T-helper 9 cell (primary cell): ENCODE measurements around the gene SLC30A5.
"Not testable (repeated sequence)": the region's sequence is repeated elsewhere in the genome, so short reads cannot be mapped to it uniquely, and the experiment has no call there.

Experiments used
- DNase-seq: peaks from one replicate; pipeline ENCODE4 v3.0.0-alpha.2; 2020
- total RNA-seq, 2 donors: gene quantifications; one replicate each; lab custom pipeline; 2026; lab: John Stamatoyannopoulos, UW

Gene SLC30A5
- total RNA-seq: 22.0 to 80.2 reads per million in 2 donors

- peak; percentile 94 for DNase-seq
Measured at GRCh38 chr5:69093771-69094482, at the start of gene SLC30A5. Gene SLC30A5 (plus strand): TSS chr5:69094014. CDS start chr5:69094256, 242 bp downstream.

GRCh38 chr5:69045213-69045612, 48.6 kb upstream of the SLC30A5 start:
- DNase-seq: not testable (repeated sequence)

- DNase-seq: no peak
Measured at GRCh38 chr5:69046375-69046957, 47.3 kb upstream of the SLC30A5 start.

- no peak for DNase-seq
Measured at GRCh38 chr5:69048230-69048629, 45.6 kb upstream of the SLC30A5 start.

GRCh38 chr5:69049151-69049550, 44.7 kb upstream of the SLC30A5 start:
- DNase-seq: no peak

GRCh38 chr5:69049796-69050195, 44.0 kb upstream of the SLC30A5 start:
- DNase-seq: no peak

- no peak for DNase-seq
Measured at GRCh38 chr5:69050214-69050613, 43.6 kb upstream of the SLC30A5 start.

GRCh38 chr5:69052181-69052580, 41.6 kb upstream of the SLC30A5 start:
- DNase-seq: no peak

- DNase-seq: no peak
Measured at GRCh38 chr5:69074664-69075521, 18.9 kb upstream of the SLC30A5 start.

- DNase-seq: no peak
Measured at GRCh38 chr5:69075522-69076179, 18.2 kb upstream of the SLC30A5 start.

GRCh38 chr5:69078921-69079540, 14.8 kb upstream of the SLC30A5 start:
- DNase-seq: no peak

- DNase-seq: no peak
Measured at GRCh38 chr5:69079556-69079955, 14.3 kb upstream of the SLC30A5 start.

- no peak for DNase-seq
Measured at GRCh38 chr5:69083412-69083811, 10.4 kb upstream of the SLC30A5 start.

GRCh38 chr5:69084195-69084594, 9.6 kb upstream of the SLC30A5 start:
- DNase-seq: no peak

- DNase-seq: no peak
Measured at GRCh38 chr5:69084903-69085302, 8.9 kb upstream of the SLC30A5 start.

- DNase-seq: no peak
Measured at GRCh38 chr5:69086206-69086605, 7.6 kb upstream of the SLC30A5 start.

GRCh38 chr5:69088006-69088405, 5.8 kb upstream of the SLC30A5 start:
- not testable (repeated sequence) for DNase-seq

GRCh38 chr5:69090158-69090557, 3.7 kb upstream of the SLC30A5 start:
- DNase-seq: no peak

GRCh38 chr5:69091771-69092170, 2.0 kb upstream of the SLC30A5 start:
- no peak for DNase-seq

GRCh38 chr5:69092969-69093368, 845 bp upstream of the SLC30A5 start:
- DNase-seq: no peak

- no peak for DNase-seq
Measured at GRCh38 chr5:69099302-69099701, 5.5 kb downstream of the SLC30A5 start.

- no peak for DNase-seq
Measured at GRCh38 chr5:69103521-69103920, 9.7 kb downstream of the SLC30A5 start.
